ENCODE data around the gene INPP5F. TPM values are rescaled to one million over a fixed set of nuclear protein-coding genes. Genes with fewer than 3 reads are reported as not detected.

Gene INPP5F
- total and polyA plus RNA-seq, 2 of the 13 experiments (the other 11 are each of a cell fraction or from before 2014, with no cell fraction given), result 12.5 to 15.7 TPM

DNA sequence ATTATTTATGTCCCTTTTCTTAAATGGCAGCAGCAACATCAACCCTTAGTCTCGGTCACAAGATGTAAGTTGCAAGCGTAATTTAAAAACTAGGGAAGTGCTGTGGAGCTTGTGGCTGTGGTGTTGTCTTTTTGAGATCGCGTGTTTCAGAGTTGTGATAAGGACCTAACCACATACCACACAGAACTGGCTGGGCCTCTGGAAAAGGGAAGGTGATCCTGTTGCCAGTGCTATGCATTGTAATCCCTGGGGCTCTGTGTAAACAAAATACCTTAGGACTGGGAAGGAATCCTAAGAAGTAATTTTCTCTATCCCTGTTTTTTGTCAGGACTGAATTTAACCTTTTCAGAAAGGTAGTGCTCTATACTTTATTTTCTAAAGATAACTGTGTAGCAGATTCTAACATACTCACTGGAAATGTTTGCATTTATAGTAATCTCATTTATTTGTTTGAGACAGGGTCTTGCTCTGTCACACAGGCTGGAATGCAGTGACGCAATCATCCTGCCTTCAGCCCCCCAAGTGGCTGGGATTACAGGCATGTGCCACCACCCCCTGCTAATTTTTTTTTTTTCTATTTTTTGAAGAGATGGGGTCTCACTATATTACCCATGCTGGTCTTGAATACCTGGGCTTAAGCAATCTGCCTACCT lies 60.4 kb downstream of the INPP5F start:
- in situ Hi-C loops (cut with HindIII; ENCODE audit: extremely low pct_ligation_motif_present, low pct_unique_long_range_greater_than_20kb), result no loop called here
- H3K27me3 ChIP-seq (ENCODE audit: control insufficient read depth in 1 of 2, insufficient read depth in 2 of 2, low read length in 2 of 2), result no peaks in the 10 kb centered on the region
- peak; percentile 92 for ATAC-seq
- peak; percentile 88 for FAIRE-seq
- POLR2A ChIA-PET, result no interaction called here
- H3K4me3 ChIP-seq (replicated peaks in 1 of 3; ENCODE audit: insufficient read depth in 1 of 3, low read depth in 2 of 3, low read length in 3 of 3), result no peak overlapping the region; a peak in 1 of 6 replicates
- no peaks in the 10 kb centered on the region for H3K9me3 ChIP-seq (ENCODE audit: low read length)
- intact Hi-C loops (cut with micrococcal nuclease; ENCODE audit: unreplicated experiment), result loop anchor here (1.0 to 5.0 kb wide), 2 partner anchors 24 to 34 kb away; no protein-coding TSS in a partner anchor
- H4K20me1 ChIP-seq (ENCODE audit: insufficient read depth, low read length), result no peaks in the 10 kb centered on the region
- peaks cover 0 to 4% of the 10 kb centered on the region in 2 experiments; a peak in 1 of 5 replicates for H3K36me3 ChIP-seq (replicated peaks in 1 of 2; ENCODE audit: control insufficient read depth in 1 of 2, insufficient read depth in 2 of 2, low read length in 2 of 2)
- H3K9ac ChIP-seq (ENCODE audit: insufficient read depth, low read depth, low read length), result no peak overlapping the region
- H3K4me2 ChIP-seq (ENCODE audit: low read depth, low read length), result peak overlapping the region; percentile 65
- H3K4me1 ChIP-seq (ENCODE audit: insufficient read depth, low read length), result peaks cover 41% of the 10 kb centered on the region
- 17% methylated on average over 5 of the region's 5 CpGs for WGBS (ENCODE audit: low lambda C conversion rate)
- no peak overlapping the region for H2AFZ ChIP-seq (ENCODE audit: low read length)
- CTCF ChIA-PET (ENCODE audit: low intra/inter-chr PET ratio, low total read pairs), result no interaction called here
- peak overlapping the region; percentile 59 for H3K27ac ChIP-seq (ENCODE audit: extremely low read length, insufficient read depth, low read length)
- BruUV-seq (replicated peaks), result no TSS peak
- DNase-seq (ENCODE audit: low spot score), result peak; percentile 87
- peaks cover 2% of the 10 kb centered on the region for H3K79me2 ChIP-seq (ENCODE audit: insufficient read depth, low read length)
- TF ChIP-seq FOXA1 (IDR thresholded peaks at IDR 0.05) (no peak), FOXA1 (CRISPR knock-in tag; IDR thresholded peaks at IDR 0.05) (peak; percentile 54), ZNF83 (CRISPR knock-in tag; IDR thresholded peaks at IDR 0.05; ENCODE audit: borderline replicate concordance) (no peak), NFATC3 (CRISPR knock-in tag; IDR thresholded peaks at IDR 0.05) (no peak), KDM1A (CRISPR knock-in tag; IDR thresholded peaks at IDR 0.05) (no peak), FOXP1 (IDR thresholded peaks at IDR 0.05) (no peak), FOXP1 (CRISPR knock-in tag; IDR thresholded peaks at IDR 0.05) (peak; percentile 33; the same call in 1 of the 2 replicates), SIX1 (CRISPR knock-in tag; IDR thresholded peaks at IDR 0.05; ENCODE audit: borderline replicate concordance) (peak; percentile 57), SOX5 (CRISPR knock-in tag; IDR thresholded peaks at IDR 0.05; ENCODE audit: borderline replicate concordance) (peak; percentile 55; the same call in 1 of the 2 replicates)
- TF ChIP-seq, protein P1, sequence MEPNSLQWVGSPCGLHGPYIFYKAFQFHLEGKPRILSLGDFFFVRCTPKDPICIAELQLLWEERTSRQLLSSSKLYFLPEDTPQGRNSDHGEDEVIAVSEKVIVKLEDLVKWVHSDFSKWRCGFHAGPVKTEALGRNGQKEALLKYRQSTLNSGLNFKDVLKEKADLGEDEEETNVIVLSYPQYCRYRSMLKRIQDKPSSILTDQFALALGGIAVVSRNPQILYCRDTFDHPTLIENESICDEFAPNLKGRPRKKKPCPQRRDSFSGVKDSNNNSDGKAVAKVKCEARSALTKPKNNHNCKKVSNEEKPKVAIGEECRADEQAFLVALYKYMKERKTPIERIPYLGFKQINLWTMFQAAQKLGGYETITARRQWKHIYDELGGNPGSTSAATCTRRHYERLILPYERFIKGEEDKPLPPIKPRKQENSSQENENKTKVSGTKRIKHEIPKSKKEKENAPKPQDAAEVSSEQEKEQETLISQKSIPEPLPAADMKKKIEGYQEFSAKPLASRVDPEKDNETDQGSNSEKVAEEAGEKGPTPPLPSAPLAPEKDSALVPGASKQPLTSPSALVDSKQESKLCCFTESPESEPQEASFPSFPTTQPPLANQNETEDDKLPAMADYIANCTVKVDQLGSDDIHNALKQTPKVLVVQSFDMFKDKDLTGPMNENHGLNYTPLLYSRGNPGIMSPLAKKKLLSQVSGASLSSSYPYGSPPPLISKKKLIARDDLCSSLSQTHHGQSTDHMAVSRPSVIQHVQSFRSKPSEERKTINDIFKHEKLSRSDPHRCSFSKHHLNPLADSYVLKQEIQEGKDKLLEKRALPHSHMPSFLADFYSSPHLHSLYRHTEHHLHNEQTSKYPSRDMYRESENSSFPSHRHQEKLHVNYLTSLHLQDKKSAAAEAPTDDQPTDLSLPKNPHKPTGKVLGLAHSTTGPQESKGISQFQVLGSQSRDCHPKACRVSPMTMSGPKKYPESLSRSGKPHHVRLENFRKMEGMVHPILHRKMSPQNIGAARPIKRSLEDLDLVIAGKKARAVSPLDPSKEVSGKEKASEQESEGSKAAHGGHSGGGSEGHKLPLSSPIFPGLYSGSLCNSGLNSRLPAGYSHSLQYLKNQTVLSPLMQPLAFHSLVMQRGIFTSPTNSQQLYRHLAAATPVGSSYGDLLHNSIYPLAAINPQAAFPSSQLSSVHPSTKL (CRISPR knock-in tag; IDR thresholded peaks at IDR 0.05), result 0 out of 2 replicates have a peak, but pooled peaks have one; percentile 20
- TF ChIP-seq, protein P2, sequence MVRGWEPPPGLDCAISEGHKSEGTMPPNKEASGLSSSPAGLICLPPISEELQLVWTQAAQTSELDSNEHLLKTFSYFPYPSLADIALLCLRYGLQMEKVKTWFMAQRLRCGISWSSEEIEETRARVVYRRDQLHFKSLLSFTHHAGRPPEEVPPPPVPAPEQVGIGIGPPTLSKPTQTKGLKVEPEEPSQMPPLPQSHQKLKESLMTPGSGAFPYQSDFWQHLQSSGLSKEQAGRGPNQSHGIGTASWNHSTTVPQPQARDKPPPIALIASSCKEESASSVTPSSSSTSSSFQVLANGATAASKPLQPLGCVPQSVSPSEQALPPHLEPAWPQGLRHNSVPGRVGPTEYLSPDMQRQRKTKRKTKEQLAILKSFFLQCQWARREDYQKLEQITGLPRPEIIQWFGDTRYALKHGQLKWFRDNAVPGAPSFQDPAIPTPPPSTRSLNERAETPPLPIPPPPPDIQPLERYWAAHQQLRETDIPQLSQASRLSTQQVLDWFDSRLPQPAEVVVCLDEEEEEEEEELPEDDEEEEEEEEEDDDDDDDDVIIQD (CRISPR knock-in tag; IDR thresholded peaks at IDR 0.05; ENCODE audit: low read depth), result 0 out of 2 replicates have a peak, but pooled peaks have one; percentile 24
- TF ChIP-seq, protein P3, sequence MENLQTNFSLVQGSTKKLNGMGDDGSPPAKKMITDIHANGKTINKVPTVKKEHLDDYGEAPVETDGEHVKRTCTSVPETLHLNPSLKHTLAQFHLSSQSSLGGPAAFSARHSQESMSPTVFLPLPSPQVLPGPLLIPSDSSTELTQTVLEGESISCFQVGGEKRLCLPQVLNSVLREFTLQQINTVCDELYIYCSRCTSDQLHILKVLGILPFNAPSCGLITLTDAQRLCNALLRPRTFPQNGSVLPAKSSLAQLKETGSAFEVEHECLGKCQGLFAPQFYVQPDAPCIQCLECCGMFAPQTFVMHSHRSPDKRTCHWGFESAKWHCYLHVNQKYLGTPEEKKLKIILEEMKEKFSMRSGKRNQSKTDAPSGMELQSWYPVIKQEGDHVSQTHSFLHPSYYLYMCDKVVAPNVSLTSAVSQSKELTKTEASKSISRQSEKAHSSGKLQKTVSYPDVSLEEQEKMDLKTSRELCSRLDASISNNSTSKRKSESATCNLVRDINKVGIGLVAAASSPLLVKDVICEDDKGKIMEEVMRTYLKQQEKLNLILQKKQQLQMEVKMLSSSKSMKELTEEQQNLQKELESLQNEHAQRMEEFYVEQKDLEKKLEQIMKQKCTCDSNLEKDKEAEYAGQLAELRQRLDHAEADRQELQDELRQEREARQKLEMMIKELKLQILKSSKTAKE (CRISPR knock-in tag; IDR thresholded peaks at IDR 0.05; ENCODE audit: borderline replicate concordance), result no peak
- TF ChIP-seq, protein P4, sequence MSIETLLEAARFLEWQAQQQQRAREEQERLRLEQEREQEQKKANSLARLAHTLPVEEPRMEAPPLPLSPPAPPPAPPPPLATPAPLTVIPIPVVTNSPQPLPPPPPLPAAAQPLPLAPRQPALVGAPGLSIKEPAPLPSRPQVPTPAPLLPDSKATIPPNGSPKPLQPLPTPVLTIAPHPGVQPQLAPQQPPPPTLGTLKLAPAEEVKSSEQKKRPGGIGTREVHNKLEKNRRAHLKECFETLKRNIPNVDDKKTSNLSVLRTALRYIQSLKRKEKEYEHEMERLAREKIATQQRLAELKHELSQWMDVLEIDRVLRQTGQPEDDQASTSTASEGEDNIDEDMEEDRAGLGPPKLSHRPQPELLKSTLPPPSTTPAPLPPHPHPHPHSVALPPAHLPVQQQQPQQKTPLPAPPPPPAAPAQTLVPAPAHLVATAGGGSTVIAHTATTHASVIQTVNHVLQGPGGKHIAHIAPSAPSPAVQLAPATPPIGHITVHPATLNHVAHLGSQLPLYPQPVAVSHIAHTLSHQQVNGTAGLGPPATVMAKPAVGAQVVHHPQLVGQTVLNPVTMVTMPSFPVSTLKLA (IDR thresholded peaks at IDR 0.05), result no peak
- TF ChIP-seq, protein P5, sequence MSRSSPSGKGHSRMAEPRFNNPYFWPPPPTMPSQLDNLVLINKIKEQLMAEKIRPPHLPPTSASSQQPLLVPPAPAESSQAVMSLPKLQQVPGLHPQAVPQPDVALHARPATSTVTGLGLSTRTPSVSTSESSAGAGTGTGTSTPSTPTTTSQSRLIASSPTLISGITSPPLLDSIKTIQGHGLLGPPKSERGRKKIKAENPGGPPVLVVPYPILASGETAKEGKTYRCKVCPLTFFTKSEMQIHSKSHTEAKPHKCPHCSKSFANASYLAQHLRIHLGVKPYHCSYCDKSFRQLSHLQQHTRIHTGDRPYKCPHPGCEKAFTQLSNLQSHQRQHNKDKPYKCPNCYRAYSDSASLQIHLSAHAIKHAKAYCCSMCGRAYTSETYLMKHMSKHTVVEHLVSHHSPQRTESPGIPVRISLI (CRISPR knock-in tag; IDR thresholded peaks at IDR 0.05; ENCODE audit: borderline replicate concordance), result peak; percentile 44; the same call in 1 of the 2 replicates
